Parathyroid adenoma (tissue), 2 donors: ENCODE data around the gene PIGL.
"Not testable (repeated sequence)": the region's sequence is repeated elsewhere in the genome, so short reads cannot be mapped to it uniquely, and the experiment has no call there.

Experiments used
- H2AFZ ChIP-seq: fragments of 300-600 bp; sonication (generic); one replicate; pipeline ENCODE4 v1.7.0; 2017; ENCODE audit warnings: antibody characterized with exemption, mild to moderate bottlenecking
- H3K27ac ChIP-seq: fragments of 300-600 bp; sonication (generic); one replicate; pipeline ENCODE4 v1.7.0; 2017
- H3K27me3 ChIP-seq: fragments of 300-600 bp; sonication (generic); one replicate; pipeline ENCODE4 v1.7.0; 2017; ENCODE audit warnings: low read length; ENCODE audit not compliant: control insufficient read depth, insufficient read depth
- H3K36me3 ChIP-seq: fragments of 300-600 bp; sonication (generic); one replicate; pipeline ENCODE4 v1.7.0; 2017; ENCODE audit warnings: low read length; ENCODE audit not compliant: control insufficient read depth, insufficient read depth
- H3K4me1 ChIP-seq: fragments of 300-600 bp; sonication (generic); one replicate; pipeline ENCODE4 v1.7.0; 2017; ENCODE audit warnings: control low read depth
- H3K4me2 ChIP-seq: fragments of 300-600 bp; sonication (generic); one replicate; pipeline ENCODE4 v1.7.0; 2017; ENCODE audit warnings: low read length
- H3K4me3 ChIP-seq: fragments of 300-600 bp; sonication (generic); one replicate; pipeline ENCODE4 v1.7.0; 2017; ENCODE audit warnings: low read depth, low read length
- H3K79me2 ChIP-seq: fragments of 300-600 bp; sonication (generic); one replicate; pipeline ENCODE4 v1.7.0; 2017; ENCODE audit warnings: control low read depth
- H3K9ac ChIP-seq: fragments of 300-600 bp; sonication (generic); one replicate; pipeline ENCODE4 v1.7.0; 2017; ENCODE audit warnings: mild to moderate bottlenecking
- H3K9me3 ChIP-seq: fragments of 300-600 bp; sonication (generic); one replicate; pipeline ENCODE4 v1.7.0; 2017; ENCODE audit warnings: low read length; ENCODE audit not compliant: control insufficient read depth
- CTCF ChIP-seq: fragments of 300-600 bp; sonication (generic); IDR thresholded peaks from one replicate; pipeline ENCODE4 v1.7.0; 2017; ENCODE audit warnings: antibody characterized with exemption, mild to moderate bottlenecking
- donor health status: primary hyperparathyroidism.

The PIGL gene

GRCh38 chr17:16214190-16215001, 2.6 kb upstream of the PIGL start:
- peak overlapping the region; percentile 85 for H3K27ac ChIP-seq
- peak overlapping the region; percentile 90 for H3K4me3 ChIP-seq
- H3K4me1 ChIP-seq = no peaks in the 10 kb centered on the region
- no peaks in the 10 kb centered on the region for H3K9me3 ChIP-seq
- no peaks in the 10 kb centered on the region for H3K36me3 ChIP-seq
- H3K27me3 ChIP-seq = no peaks in the 10 kb centered on the region
- H3K9ac ChIP-seq = peak overlapping the region; percentile 85
- H2AFZ ChIP-seq = peak overlapping the region; percentile 90
- H3K79me2 ChIP-seq = peaks cover 47% of the 10 kb centered on the region
- H3K4me2 ChIP-seq = peak overlapping the region; percentile 98
- no peak for TF ChIP-seq CTCF

GRCh38 chr17:16215002-16215272, 2.1 kb upstream of the PIGL start:
- no peak for TF ChIP-seq CTCF
- H3K9me3 ChIP-seq = no peaks in the 10 kb centered on the region
- no peaks in the 10 kb centered on the region for H3K4me1 ChIP-seq

GRCh38 chr17:16215273-16215964, 1.6 kb upstream of the PIGL start, which contains the start of gene NCOR1:
Gene NCOR1 (minus strand): TSS chr17:16215534. CDS start chr17:16194569, 20,965 bp downstream.
- peak within 1 kb of the TSS; percentile 85 for H3K27ac ChIP-seq
- H3K27me3 ChIP-seq = no peaks in the 10 kb centered on the region
- H3K36me3 ChIP-seq = no peaks in the 10 kb centered on the region
- peak; percentile 61 for TF ChIP-seq CTCF
- peaks cover 46% of the 10 kb centered on the region for H3K79me2 ChIP-seq
- peak within 1 kb of the TSS; percentile 90 for H3K4me3 ChIP-seq
- peak within 1 kb of the TSS; percentile 85 for H3K9ac ChIP-seq
- peak within 1 kb of the TSS; percentile 98 for H3K4me2 ChIP-seq
- no peaks in the 10 kb centered on the region for H3K4me1 ChIP-seq
- peak within 1 kb of the TSS; percentile 90 for H2AFZ ChIP-seq
- no peaks in the 10 kb centered on the region for H3K9me3 ChIP-seq

More at GRCh38 chr17:16215002-16215272, 2.1 kb upstream of the PIGL start:
- Histone ChIP-seq H3K27me3 (no peaks in the 10 kb centered on the region), H3K79me2 (peaks cover 47% of the 10 kb centered on the region), H3K4me3 (peak overlapping the region; percentile 90), H2AFZ (peak overlapping the region; percentile 90), H3K27ac (peak overlapping the region; percentile 85), H3K9ac (peak overlapping the region; percentile 85), H3K4me2 (peak overlapping the region; percentile 98), H3K36me3 (no peaks in the 10 kb centered on the region)

GRCh38 chr17:16215965-16216316, 1.1 kb upstream of the PIGL start:
- no peaks in the 10 kb centered on the region for H3K4me1 ChIP-seq
- H3K27ac ChIP-seq = peak overlapping the region; percentile 85
- TF ChIP-seq CTCF = no peak

GRCh38 chr17:16216341-16217001, 539 bp upstream of the PIGL start:
- peak overlapping the region; percentile 98 for H3K4me2 ChIP-seq
- not testable (repeated sequence) for H3K27me3 ChIP-seq, H3K36me3 ChIP-seq, H3K9me3 ChIP-seq, H3K9ac ChIP-seq, H3K4me1 ChIP-seq
- peak overlapping the region; percentile 90 for H2AFZ ChIP-seq
- H3K4me3 ChIP-seq = peak overlapping the region; percentile 90
- H3K27ac ChIP-seq = peak overlapping the region; percentile 85
- peaks cover 37% of the 10 kb centered on the region for H3K79me2 ChIP-seq

More at GRCh38 chr17:16215965-16216316, 1.1 kb upstream of the PIGL start:
- Histone ChIP-seq H3K9ac (peak overlapping the region; percentile 48), H2AFZ (peak overlapping the region; percentile 90), H3K4me2 (peak overlapping the region; percentile 98), H3K79me2 (peaks cover 40% of the 10 kb centered on the region), H3K9me3 (no peaks in the 10 kb centered on the region), H3K4me3 (peak overlapping the region; percentile 90), H3K36me3 (no peaks in the 10 kb centered on the region), H3K27me3 (no peaks in the 10 kb centered on the region)
